Upper lobe of left lung (tissue), 6 donors: Measurements from ENCODE around the gene ZNF835. TPM values are rescaled to one million over a fixed set of nuclear protein-coding genes. Genes with fewer than 3 reads are reported as not detected.

Source experiments
- ATAC-seq, 2 donors: fragments of 200-7000 bp; cut with Tn5 transposase; one replicate each; pipeline ENCODE4 v1.9.1; 2022; ENCODE audit warnings: mild to moderate bottlenecking in 2 of 2, moderate library complexity in 2 of 2; ENCODE audit not compliant: low FRiP score in 2 of 2
- DNase-seq, 2 donors: peaks; one replicate each; pipeline ENCODE4 v3.0.0-alpha.2; 2019 to 2020
- H3K27ac ChIP-seq, 4 donors: fragments of 200-600 bp; sonication (generic); one replicate each; pipeline ENCODE4 v1.5.1; 2016 to 2019
- H3K27me3 ChIP-seq, 4 donors: fragments of 200-600 bp; sonication (generic); one replicate each; pipeline ENCODE4 v1.5.1; 2017 to 2019
- H3K36me3 ChIP-seq, 4 donors: fragments of 200-600 bp; sonication (generic); one replicate each; pipeline ENCODE4 v1.5.1; 2016 to 2019
- H3K4me1 ChIP-seq, 4 donors: fragments of 200-600 bp; sonication (generic); one replicate each; pipeline ENCODE4 v1.5.1; 2018 to 2019
- H3K4me3 ChIP-seq, 4 donors: fragments of 200-600 bp; sonication (generic); one replicate each; pipeline ENCODE4 v1.5.1; 2017 to 2019; ENCODE audit warnings: mild to moderate bottlenecking in 2 of 4, moderate library complexity in 1 of 4
- H3K9me3 ChIP-seq, 4 donors: fragments of 200-600 bp; sonication (generic); one replicate each; pipeline ENCODE4 v1.5.1; 2018 to 2019
- EP300 ChIP-seq, 4 donors: sonication (generic); formaldehyde crosslinking; IDR thresholded peaks; one replicate each; pipeline ENCODE4 v1.5.1; 2017; ENCODE audit warnings: antibody characterized with exemption in 4 of 4, control low read depth in 2 of 4
- POLR2A ChIP-seq, 4 donors: fragments of 450-650 bp; IDR thresholded peaks; one replicate each; pipeline ENCODE4 v1.5.1; 2016 to 2017; ENCODE audit warnings: antibody characterized with exemption in 4 of 4, mild to moderate bottlenecking in 2 of 4
- POLR2AphosphoS5 ChIP-seq, 2 donors: sonication (generic); formaldehyde crosslinking; IDR thresholded peaks; one replicate each; pipeline ENCODE4 v1.5.1; 2017; ENCODE audit warnings: antibody characterized with exemption in 2 of 2
- WGBS, 2 donors: methylation state at CpG; one replicate each; pipeline ENCODE4 v1.1.5; 2017 to 2018; 5-methylcytosine and 5-hydroxymethylcytosine counted together
- total RNA-seq, 6 donors: library from RNA; depleted of rRNA in 4 of 6; stranded (reverse); fragments of >200 nt in 4 of 6; gene quantifications; one replicate each; pipeline versions ENCODE4 v1.1.0 to v1.2.1, GENCODE V29; 2016 to 2021
- TF ChIP-seq, protein P1 (sequence below), 6 experiments: fragments of 450-650 bp in 4 of 6; fragments of 200-600 bp in 2 of 6; sonication (generic) in 2 of 6; IDR thresholded peaks; one replicate each; pipeline ENCODE4 v1.5.1; 2016 to 2019; ENCODE audit warnings: antibody characterized with exemption in 6 of 6
- donor health status: DM: no; HTN: no; CAD: no; lungs with moderate emphysema.
- donor health status: DM: no; HTN: yes; CAD: no; lungs with severe emphysema.

ZNF835 gene
- 1 to 10 TPM in 4 of 6 donors, under 1 TPM in 1, not detected in 1; 0.78 to 4.1 (median 2.7) TPM for total RNA-seq

DNA sequence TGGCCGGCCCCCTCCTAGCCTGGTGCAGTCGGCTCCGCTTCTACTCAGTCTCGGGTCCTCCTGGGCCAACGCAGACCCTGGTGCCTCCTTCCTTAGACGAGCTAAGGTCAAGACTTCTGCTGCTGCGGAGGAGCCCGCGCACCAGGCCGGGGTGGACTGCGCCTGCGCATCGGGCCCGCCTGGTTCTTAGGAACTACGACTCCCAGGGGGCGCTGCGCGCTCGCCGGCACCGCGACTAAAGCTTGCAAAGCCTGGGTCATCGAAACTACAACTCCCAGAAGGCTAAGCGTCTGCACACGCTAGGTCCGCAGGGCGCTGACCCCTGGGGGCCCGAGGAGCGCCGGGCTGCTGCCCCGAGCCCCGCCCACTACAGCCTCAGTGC, at the start of gene ZNF835:
Gene ZNF835, minus strand, starts transcription at position 145 of the 382 bp plus-strand sequence. CDS start 6,559 bp downstream, outside the sequence.
- WGBS, 2 donors: 0 to 1% methylated on average over 13 to 15 of the region's 32 CpGs
- peak; percentile 69 to 95 for ATAC-seq
- Histone ChIP-seq H3K27me3 (no peaks in the 10 kb centered on the region), H3K4me1 (peaks cover 12 to 22% (median 18%) of the 10 kb centered on the region in 4 donors), H3K4me3 (peak within 1 kb of the TSS; percentile 55 to 97 (median 74)), H3K36me3 (no peaks in the 10 kb centered on the region), H3K9me3 (no peaks in the 10 kb centered on the region), H3K27ac (peak within 1 kb of the TSS in 3 of 4 donors; percentile 6 to 68 (median 53))
- TF ChIP-seq EP300 (IDR thresholded peaks at IDR 0.05): no peak
- TF ChIP-seq POLR2A (IDR thresholded peaks at IDR 0.05): peak in 1 of 4 donors; percentile 50
- peak in 1 of 2 donors; percentile 22 for TF ChIP-seq POLR2AphosphoS5 (IDR thresholded peaks at IDR 0.05)
- TF ChIP-seq, protein P1, sequence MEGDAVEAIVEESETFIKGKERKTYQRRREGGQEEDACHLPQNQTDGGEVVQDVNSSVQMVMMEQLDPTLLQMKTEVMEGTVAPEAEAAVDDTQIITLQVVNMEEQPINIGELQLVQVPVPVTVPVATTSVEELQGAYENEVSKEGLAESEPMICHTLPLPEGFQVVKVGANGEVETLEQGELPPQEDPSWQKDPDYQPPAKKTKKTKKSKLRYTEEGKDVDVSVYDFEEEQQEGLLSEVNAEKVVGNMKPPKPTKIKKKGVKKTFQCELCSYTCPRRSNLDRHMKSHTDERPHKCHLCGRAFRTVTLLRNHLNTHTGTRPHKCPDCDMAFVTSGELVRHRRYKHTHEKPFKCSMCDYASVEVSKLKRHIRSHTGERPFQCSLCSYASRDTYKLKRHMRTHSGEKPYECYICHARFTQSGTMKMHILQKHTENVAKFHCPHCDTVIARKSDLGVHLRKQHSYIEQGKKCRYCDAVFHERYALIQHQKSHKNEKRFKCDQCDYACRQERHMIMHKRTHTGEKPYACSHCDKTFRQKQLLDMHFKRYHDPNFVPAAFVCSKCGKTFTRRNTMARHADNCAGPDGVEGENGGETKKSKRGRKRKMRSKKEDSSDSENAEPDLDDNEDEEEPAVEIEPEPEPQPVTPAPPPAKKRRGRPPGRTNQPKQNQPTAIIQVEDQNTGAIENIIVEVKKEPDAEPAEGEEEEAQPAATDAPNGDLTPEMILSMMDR (IDR thresholded peaks at IDR 0.05): peak in 4 of 6 experiments; percentile 28 to 63 (median 42)
- DNase-seq: peak; percentile 94 to 98

GRCh38 chr19:56720281-56720680, 48.7 kb upstream of the ZNF835 start:
- Histone ChIP-seq H3K36me3 (no peaks in the 10 kb centered on the region), H3K27me3 (no peaks in the 10 kb centered on the region), H3K9me3 (peaks cover 0 to 3% (median 0%) of the 10 kb centered on the region in 4 donors), H3K27ac (no peak overlapping the region), H3K4me1 (no peaks in the 10 kb centered on the region), H3K4me3 (no peak overlapping the region)
- no peak for DNase-seq
- 16 to 17% methylated on average over 3 of the region's 3 CpGs for WGBS, 2 donors
- ATAC-seq: no peak
- no peak for TF ChIP-seq EP300 (IDR thresholded peaks at IDR 0.05)
- no peak for TF ChIP-seq POLR2A (IDR thresholded peaks at IDR 0.05)
- no peak for TF ChIP-seq POLR2AphosphoS5 (IDR thresholded peaks at IDR 0.05)
- TF ChIP-seq, protein P1 (IDR thresholded peaks at IDR 0.05): no peak

GRCh38 chr19:56718231-56718630, 46.7 kb upstream of the ZNF835 start:
- Histone ChIP-seq H3K4me3 (no peak overlapping the region), H3K4me1 (no peaks in the 10 kb centered on the region), H3K36me3 (no peaks in the 10 kb centered on the region), H3K27ac (no peak overlapping the region), H3K9me3 (peaks cover 0 to 3% (median 0%) of the 10 kb centered on the region in 4 donors), H3K27me3 (no peaks in the 10 kb centered on the region)
- DNase-seq: no peak
- 49 to 51% methylated on average over 6 of the region's 6 CpGs for WGBS, 2 donors
- TF ChIP-seq EP300 (IDR thresholded peaks at IDR 0.05): no peak
- no peak for TF ChIP-seq POLR2AphosphoS5 (IDR thresholded peaks at IDR 0.05)
- no peak for ATAC-seq

DNA sequence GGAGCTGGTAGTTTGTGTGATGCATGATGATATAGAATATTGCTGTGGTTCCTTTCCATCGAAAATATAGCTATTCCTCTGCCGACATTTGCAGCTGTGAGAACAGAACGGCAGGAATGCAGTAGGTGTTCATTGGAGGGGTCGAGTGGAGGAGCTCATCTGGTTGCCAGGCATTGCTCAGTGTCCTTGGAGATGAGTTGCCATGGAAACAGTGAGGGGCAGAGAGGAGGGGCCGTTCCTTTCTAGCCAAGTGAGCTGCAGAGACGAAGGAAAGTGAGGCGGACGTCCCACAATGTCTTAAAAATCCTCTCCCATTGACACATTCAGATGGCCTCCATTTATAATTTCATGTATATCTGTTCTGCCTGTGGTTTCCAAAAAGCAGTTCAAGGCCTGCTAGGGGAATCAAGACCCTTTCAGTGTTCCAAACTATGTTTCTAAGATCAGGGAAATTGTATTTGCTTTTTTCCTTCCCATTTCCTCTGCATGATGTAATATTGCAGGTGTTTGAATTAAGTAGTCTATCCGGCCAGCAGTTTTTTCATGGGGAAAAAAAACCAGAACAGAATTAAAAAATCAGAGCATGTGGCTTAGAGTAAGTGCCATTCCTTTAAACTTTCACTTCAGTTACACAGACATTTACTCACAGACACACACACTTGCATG, 41.2 kb upstream of the ZNF835 start:
- peaks cover 0 to 3% (median 0%) of the 10 kb centered on the region in 4 donors for H3K9me3 ChIP-seq
- ATAC-seq (no peak), DNase-seq (no peak)
- H3K36me3 ChIP-seq: no peaks in the 10 kb centered on the region
- H3K4me3 ChIP-seq: no peak overlapping the region
- no peaks in the 10 kb centered on the region for H3K4me1 ChIP-seq
- no peaks in the 10 kb centered on the region for H3K27me3 ChIP-seq
- WGBS, 2 donors: 31 to 43% methylated on average over 9 of the region's 9 CpGs
- no peak overlapping the region for H3K27ac ChIP-seq
- TF ChIP-seq, protein P1 (IDR thresholded peaks at IDR 0.05): no peak
- TF ChIP-seq EP300 (IDR thresholded peaks at IDR 0.05) (no peak), POLR2A (IDR thresholded peaks at IDR 0.05) (no peak), POLR2AphosphoS5 (IDR thresholded peaks at IDR 0.05) (no peak)

- no peak for ATAC-seq
- TF ChIP-seq, protein P1 (IDR thresholded peaks at IDR 0.05): no peak
- TF ChIP-seq POLR2A (IDR thresholded peaks at IDR 0.05) (no peak), POLR2AphosphoS5 (IDR thresholded peaks at IDR 0.05) (no peak), EP300 (IDR thresholded peaks at IDR 0.05) (no peak)
- H3K27ac ChIP-seq: no peak overlapping the region
Observed at GRCh38 chr19:56710437-56710836, 38.9 kb upstream of the ZNF835 start.

More at GRCh38 chr19:56710437-56710836, 38.9 kb upstream of the ZNF835 start:
- 20 to 28% methylated on average over 1 of the region's 1 CpG for WGBS, 2 donors
- Histone ChIP-seq H3K4me3 (no peak overlapping the region), H3K27me3 (no peaks in the 10 kb centered on the region), H3K9me3 (no peaks in the 10 kb centered on the region), H3K36me3 (no peaks in the 10 kb centered on the region), H3K4me1 (no peaks in the 10 kb centered on the region)
- no peak for DNase-seq
